Measurements from ENCODE around the gene C12orf42.

Gene C12orf42

GRCh38 chr12:103498990-103499389, 3.2 kb upstream of the C12orf42 start:
- no peaks in the 10 kb centered on the region for H3K4me1 ChIP-seq (ENCODE audit: control insufficient read depth in 2 of 2, insufficient read depth in 2 of 2, low read length in 2 of 2)
- H3K9me3 ChIP-seq (ENCODE audit: control insufficient read depth in 2 of 2, low read length in 2 of 2): no peaks in the 10 kb centered on the region
- peaks cover 6 to 17% of the 10 kb centered on the region in 2 donors for H3K27me3 ChIP-seq (ENCODE audit: control insufficient read depth in 2 of 2, insufficient read depth in 2 of 2, low read length in 2 of 2)
- H3K4me3 ChIP-seq (ENCODE audit: low read length in 2 of 2): no peak overlapping the region
- no peak overlapping the region for H3K9ac ChIP-seq (ENCODE audit: low read depth in 1 of 2, low read length in 2 of 2)
- no peaks in the 10 kb centered on the region for H3K36me3 ChIP-seq (ENCODE audit: control insufficient read depth in 2 of 2, insufficient read depth in 2 of 2, low read length in 2 of 2)
- no peak overlapping the region for H3K27ac ChIP-seq (ENCODE audit: low read depth in 2 of 2, low read length in 2 of 2)

GRCh38 chr12:103494734-103495468, 867 bp downstream of the C12orf42 start:
- H3K27ac ChIP-seq (ENCODE audit: low read depth in 2 of 2, low read length in 2 of 2): no peak overlapping the region
- H3K4me1 ChIP-seq (ENCODE audit: control insufficient read depth in 2 of 2, insufficient read depth in 2 of 2, low read length in 2 of 2): no peaks in the 10 kb centered on the region
- H3K9ac ChIP-seq (ENCODE audit: low read depth in 1 of 2, low read length in 2 of 2): no peak overlapping the region
- H3K36me3 ChIP-seq (ENCODE audit: control insufficient read depth in 2 of 2, insufficient read depth in 2 of 2, low read length in 2 of 2): no peaks in the 10 kb centered on the region
- no peak overlapping the region for H3K4me3 ChIP-seq (ENCODE audit: low read length in 2 of 2)
- H3K9me3 ChIP-seq (ENCODE audit: control insufficient read depth in 2 of 2, low read length in 2 of 2): no peaks in the 10 kb centered on the region
- H3K27me3 ChIP-seq (ENCODE audit: control insufficient read depth in 2 of 2, insufficient read depth in 2 of 2, low read length in 2 of 2): peaks cover 9 to 19% of the 10 kb centered on the region in 2 donors

GRCh38 chr12:103494051-103494733, 1.6 kb downstream of the C12orf42 start:
- Histone ChIP-seq H3K4me3 (ENCODE audit: low read length in 2 of 2) (no peak overlapping the region), H3K27me3 (ENCODE audit: control insufficient read depth in 2 of 2, insufficient read depth in 2 of 2, low read length in 2 of 2) (peaks cover 9 to 19% of the 10 kb centered on the region in 2 donors)

GRCh38 chr12:103493199-103493598, 2.6 kb downstream of the C12orf42 start:
- no peak overlapping the region for H3K4me3 ChIP-seq (ENCODE audit: low read length in 2 of 2)
- no peak overlapping the region for H3K27ac ChIP-seq (ENCODE audit: low read depth in 2 of 2, low read length in 2 of 2)
- no peak overlapping the region for H3K9ac ChIP-seq (ENCODE audit: low read depth in 1 of 2, low read length in 2 of 2)
- no peaks in the 10 kb centered on the region for H3K36me3 ChIP-seq (ENCODE audit: control insufficient read depth in 2 of 2, insufficient read depth in 2 of 2, low read length in 2 of 2)
- no peaks in the 10 kb centered on the region for H3K4me1 ChIP-seq (ENCODE audit: control insufficient read depth in 2 of 2, insufficient read depth in 2 of 2, low read length in 2 of 2)
- peaks cover 9 to 19% of the 10 kb centered on the region in 2 donors for H3K27me3 ChIP-seq (ENCODE audit: control insufficient read depth in 2 of 2, insufficient read depth in 2 of 2, low read length in 2 of 2)
- H3K9me3 ChIP-seq (ENCODE audit: control insufficient read depth in 2 of 2, low read length in 2 of 2): no peaks in the 10 kb centered on the region

More at GRCh38 chr12:103494051-103494733, 1.6 kb downstream of the C12orf42 start:
- Histone ChIP-seq H3K4me1 (ENCODE audit: control insufficient read depth in 2 of 2, insufficient read depth in 2 of 2, low read length in 2 of 2) (no peaks in the 10 kb centered on the region), H3K36me3 (ENCODE audit: control insufficient read depth in 2 of 2, insufficient read depth in 2 of 2, low read length in 2 of 2) (no peaks in the 10 kb centered on the region), H3K9me3 (ENCODE audit: control insufficient read depth in 2 of 2, low read length in 2 of 2) (no peaks in the 10 kb centered on the region), H3K27ac (ENCODE audit: low read depth in 2 of 2, low read length in 2 of 2) (no peak overlapping the region), H3K9ac (ENCODE audit: low read depth in 1 of 2, low read length in 2 of 2) (no peak overlapping the region)

- Histone ChIP-seq H3K27me3 (ENCODE audit: control insufficient read depth in 2 of 2, insufficient read depth in 2 of 2, low read length in 2 of 2) (no peaks in the 10 kb centered on the region), H3K27ac (ENCODE audit: low read depth in 2 of 2, low read length in 2 of 2) (no peak overlapping the region), H3K9ac (ENCODE audit: low read depth in 1 of 2, low read length in 2 of 2) (no peak overlapping the region), H3K36me3 (ENCODE audit: control insufficient read depth in 2 of 2, insufficient read depth in 2 of 2, low read length in 2 of 2) (no peaks in the 10 kb centered on the region), H3K4me1 (ENCODE audit: control insufficient read depth in 2 of 2, insufficient read depth in 2 of 2, low read length in 2 of 2) (no peaks in the 10 kb centered on the region), H3K4me3 (ENCODE audit: low read length in 2 of 2) (no peak overlapping the region), H3K9me3 (ENCODE audit: control insufficient read depth in 2 of 2, low read length in 2 of 2) (no peaks in the 10 kb centered on the region)
Measured at GRCh38 chr12:103482365-103482764, 13.4 kb downstream of the C12orf42 start.

- Histone ChIP-seq H3K4me3 (ENCODE audit: low read length in 2 of 2) (no peak overlapping the region), H3K27me3 (ENCODE audit: control insufficient read depth in 2 of 2, insufficient read depth in 2 of 2, low read length in 2 of 2) (no peaks in the 10 kb centered on the region), H3K9me3 (ENCODE audit: control insufficient read depth in 2 of 2, low read length in 2 of 2) (no peaks in the 10 kb centered on the region), H3K27ac (ENCODE audit: low read depth in 2 of 2, low read length in 2 of 2) (no peak overlapping the region), H3K4me1 (ENCODE audit: control insufficient read depth in 2 of 2, insufficient read depth in 2 of 2, low read length in 2 of 2) (no peaks in the 10 kb centered on the region), H3K36me3 (ENCODE audit: control insufficient read depth in 2 of 2, insufficient read depth in 2 of 2, low read length in 2 of 2) (no peaks in the 10 kb centered on the region), H3K9ac (ENCODE audit: low read depth in 1 of 2, low read length in 2 of 2) (no peak overlapping the region)
Measured at GRCh38 chr12:103475073-103475472, 20.7 kb downstream of the C12orf42 start.

GRCh38 chr12:103470664-103471063, 25.1 kb downstream of the C12orf42 start:
- Histone ChIP-seq H3K9me3 (ENCODE audit: control insufficient read depth in 2 of 2, low read length in 2 of 2) (no peaks in the 10 kb centered on the region), H3K36me3 (ENCODE audit: control insufficient read depth in 2 of 2, insufficient read depth in 2 of 2, low read length in 2 of 2) (no peaks in the 10 kb centered on the region), H3K27ac (ENCODE audit: low read depth in 2 of 2, low read length in 2 of 2) (no peak overlapping the region), H3K27me3 (ENCODE audit: control insufficient read depth in 2 of 2, insufficient read depth in 2 of 2, low read length in 2 of 2) (no peaks in the 10 kb centered on the region), H3K4me3 (ENCODE audit: low read length in 2 of 2) (no peak overlapping the region), H3K9ac (ENCODE audit: low read depth in 1 of 2, low read length in 2 of 2) (no peak overlapping the region), H3K4me1 (ENCODE audit: control insufficient read depth in 2 of 2, insufficient read depth in 2 of 2, low read length in 2 of 2) (no peaks in the 10 kb centered on the region)

GRCh38 chr12:103469719-103470118, 26.0 kb downstream of the C12orf42 start:
- Histone ChIP-seq H3K9me3 (ENCODE audit: control insufficient read depth in 2 of 2, low read length in 2 of 2) (no peaks in the 10 kb centered on the region), H3K36me3 (ENCODE audit: control insufficient read depth in 2 of 2, insufficient read depth in 2 of 2, low read length in 2 of 2) (no peaks in the 10 kb centered on the region), H3K9ac (ENCODE audit: low read depth in 1 of 2, low read length in 2 of 2) (no peak overlapping the region), H3K4me3 (ENCODE audit: low read length in 2 of 2) (no peak overlapping the region), H3K27ac (ENCODE audit: low read depth in 2 of 2, low read length in 2 of 2) (no peak overlapping the region), H3K4me1 (ENCODE audit: control insufficient read depth in 2 of 2, insufficient read depth in 2 of 2, low read length in 2 of 2) (no peaks in the 10 kb centered on the region), H3K27me3 (ENCODE audit: control insufficient read depth in 2 of 2, insufficient read depth in 2 of 2, low read length in 2 of 2) (no peaks in the 10 kb centered on the region)

- Histone ChIP-seq H3K4me1 (ENCODE audit: control insufficient read depth in 2 of 2, insufficient read depth in 2 of 2, low read length in 2 of 2) (no peaks in the 10 kb centered on the region), H3K36me3 (ENCODE audit: control insufficient read depth in 2 of 2, insufficient read depth in 2 of 2, low read length in 2 of 2) (no peaks in the 10 kb centered on the region), H3K4me3 (ENCODE audit: low read length in 2 of 2) (no peak overlapping the region), H3K9me3 (ENCODE audit: control insufficient read depth in 2 of 2, low read length in 2 of 2) (no peaks in the 10 kb centered on the region), H3K27me3 (ENCODE audit: control insufficient read depth in 2 of 2, insufficient read depth in 2 of 2, low read length in 2 of 2) (no peaks in the 10 kb centered on the region), H3K27ac (ENCODE audit: low read depth in 2 of 2, low read length in 2 of 2) (no peak overlapping the region), H3K9ac (ENCODE audit: low read depth in 1 of 2, low read length in 2 of 2) (no peak overlapping the region)
Measured at GRCh38 chr12:103468837-103469236, 26.9 kb downstream of the C12orf42 start.

GRCh38 chr12:103462675-103463074, 33.1 kb downstream of the C12orf42 start:
- Histone ChIP-seq H3K4me3 (ENCODE audit: low read length in 2 of 2) (no peak overlapping the region), H3K9ac (ENCODE audit: low read depth in 1 of 2, low read length in 2 of 2) (no peak overlapping the region), H3K4me1 (ENCODE audit: control insufficient read depth in 2 of 2, insufficient read depth in 2 of 2, low read length in 2 of 2) (no peaks in the 10 kb centered on the region), H3K27ac (ENCODE audit: low read depth in 2 of 2, low read length in 2 of 2) (no peak overlapping the region), H3K36me3 (ENCODE audit: control insufficient read depth in 2 of 2, insufficient read depth in 2 of 2, low read length in 2 of 2) (no peaks in the 10 kb centered on the region), H3K9me3 (ENCODE audit: control insufficient read depth in 2 of 2, low read length in 2 of 2) (no peaks in the 10 kb centered on the region), H3K27me3 (ENCODE audit: control insufficient read depth in 2 of 2, insufficient read depth in 2 of 2, low read length in 2 of 2) (no peaks in the 10 kb centered on the region)
